PC-9 (cell line): ENCODE data around the gene MACROD2.

Experiments used
- EZH2 ChIP-seq: fragments of 200-600 bp; sonication (generic); IDR thresholded peaks from 2 replicates; pipeline ENCODE4 v1.8.0; 2017; ENCODE audit warnings: antibody characterized with exemption, low read depth
- TF ChIP-seq, protein P1 (sequence below): fragments of 200-600 bp; sonication (generic); conservative IDR thresholded peaks from 2 replicates; pipeline ENCODE4 v1.6.1; 2017; ENCODE audit warnings: mixed run types, antibody characterized with exemption, mild to moderate bottlenecking, moderate library complexity

DNA sequence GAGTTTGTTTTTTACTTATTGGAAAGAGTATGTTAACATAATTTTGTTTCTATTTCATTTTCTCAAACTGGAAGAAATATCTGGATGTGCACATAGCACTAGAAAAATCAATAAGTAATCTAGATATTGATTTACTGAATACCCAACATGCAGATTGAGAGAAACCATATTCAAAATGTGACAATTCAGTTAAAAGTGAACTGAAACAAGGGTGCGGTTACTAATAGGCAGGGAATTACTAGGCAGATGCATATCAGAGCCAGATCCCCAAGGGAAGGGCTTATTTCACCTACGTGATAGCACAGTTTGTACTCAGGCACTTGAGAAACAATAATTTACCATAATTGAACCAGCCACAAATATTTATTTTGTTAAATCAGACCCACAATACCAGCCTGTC lies 835.1 kb downstream of the MACROD2 start:
- TF ChIP-seq, protein P1, sequence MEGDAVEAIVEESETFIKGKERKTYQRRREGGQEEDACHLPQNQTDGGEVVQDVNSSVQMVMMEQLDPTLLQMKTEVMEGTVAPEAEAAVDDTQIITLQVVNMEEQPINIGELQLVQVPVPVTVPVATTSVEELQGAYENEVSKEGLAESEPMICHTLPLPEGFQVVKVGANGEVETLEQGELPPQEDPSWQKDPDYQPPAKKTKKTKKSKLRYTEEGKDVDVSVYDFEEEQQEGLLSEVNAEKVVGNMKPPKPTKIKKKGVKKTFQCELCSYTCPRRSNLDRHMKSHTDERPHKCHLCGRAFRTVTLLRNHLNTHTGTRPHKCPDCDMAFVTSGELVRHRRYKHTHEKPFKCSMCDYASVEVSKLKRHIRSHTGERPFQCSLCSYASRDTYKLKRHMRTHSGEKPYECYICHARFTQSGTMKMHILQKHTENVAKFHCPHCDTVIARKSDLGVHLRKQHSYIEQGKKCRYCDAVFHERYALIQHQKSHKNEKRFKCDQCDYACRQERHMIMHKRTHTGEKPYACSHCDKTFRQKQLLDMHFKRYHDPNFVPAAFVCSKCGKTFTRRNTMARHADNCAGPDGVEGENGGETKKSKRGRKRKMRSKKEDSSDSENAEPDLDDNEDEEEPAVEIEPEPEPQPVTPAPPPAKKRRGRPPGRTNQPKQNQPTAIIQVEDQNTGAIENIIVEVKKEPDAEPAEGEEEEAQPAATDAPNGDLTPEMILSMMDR: no peak
- TF ChIP-seq EZH2: no peak
